ENCODE measurements around the gene IRS2. TPM values are rescaled to one million over a fixed set of nuclear protein-coding genes. Genes with fewer than 3 reads are reported as not detected.

The IRS2 gene
- total and polyA plus RNA-seq, 2 donors (not counting 3 experiments of a cell fraction or from before 2014, with no cell fraction given), result 1.6 to 4.4 TPM

GRCh38 chr13:109792416-109793059 is 6.2 kb upstream of the IRS2 start:
- BruUV-seq (replicated peaks), result no TSS peak
- FAIRE-seq (no peak), DNase-seq (ENCODE audit: low read depth, low spot score) (no peak)
- Histone ChIP-seq H3K27me3 (ENCODE audit: control insufficient read depth in 2 of 2, insufficient read depth in 2 of 2, low read length in 2 of 2) (peaks cover 30 to 70% of the 10 kb centered on the region in 2 experiments), H3K4me2 (ENCODE audit: insufficient read depth, low read length) (no peak overlapping the region), H3K36me3 (ENCODE audit: control insufficient read depth in 2 of 2, extremely low read depth in 1 of 2, insufficient read depth in 2 of 2, low read length in 2 of 2) (no peaks in the 10 kb centered on the region), H2AFZ (ENCODE audit: low read depth, low read length) (no peak overlapping the region), H3K9ac (replicated peaks; ENCODE audit: extremely low read depth, insufficient read depth, low read length) (no peak overlapping the region), H3K4me3 (replicated peaks in 1 of 3; ENCODE audit: insufficient read depth in 1 of 3, low read depth in 1 of 3, low read length in 3 of 3) (no peak overlapping the region), H4K20me1 (replicated peaks; ENCODE audit: control insufficient read depth, extremely low read depth, insufficient read depth, low read length) (no peaks in the 10 kb centered on the region), H3K9me3 (replicated peaks; ENCODE audit: control insufficient read depth, insufficient read depth, low read length) (no peaks in the 10 kb centered on the region), H3K79me2 (ENCODE audit: control insufficient read depth, insufficient read depth, low read length) (no peaks in the 10 kb centered on the region), H3K9me1 (replicated peaks; ENCODE audit: control insufficient read depth, extremely low read depth, insufficient read depth, low read length) (no peaks in the 10 kb centered on the region), H3K27ac (ENCODE audit: insufficient read depth, low read depth, low read length) (no peak overlapping the region), H3K4me1 (ENCODE audit: control insufficient read depth, extremely low read depth, insufficient read depth, low read length) (no peaks in the 10 kb centered on the region)
- ChIA-PET CTCF (no interaction called here), POLR2A (no interaction called here)
- dilution Hi-C loops (cut with MboI; ENCODE audit: extremely low pct_ligation_motif_present, low sequenced_read_pairs), result no loop called here
- intact Hi-C loops (cut with micrococcal nuclease), result no loop called here
- no peak for TF ChIP-seq CTCF (IDR thresholded peaks at IDR 0.05; ENCODE audit: extremely low read depth in 1 of 2, insufficient read depth in 1 of 2, low read depth in 1 of 2, low read length in 2 of 2)
- TF ChIP-seq POLR2A (IDR thresholded peaks at IDR 0.05; ENCODE audit: low read depth, low read length), result no peak
- TF ChIP-seq POLR2AphosphoS5 (IDR thresholded peaks at IDR 0.05; ENCODE audit: insufficient read depth, low read depth, low read length), result no peak
- no peak for TF ChIP-seq JUN (IDR thresholded peaks at IDR 0.05; ENCODE audit: borderline replicate concordance, insufficient read depth, insufficient read length, low read depth)
- TF ChIP-seq MYC (IDR thresholded peaks at IDR 0.05; ENCODE audit: low read depth, low read length), result no peak
- TF ChIP-seq MAX (IDR thresholded peaks at IDR 0.05; ENCODE audit: insufficient read depth, insufficient read length), result no peak
- TF ChIP-seq EZH2 (IDR thresholded peaks at IDR 0.05; ENCODE audit: borderline replicate concordance, low read depth, low read length, severe bottlenecking), result no peak
- TF ChIP-seq GATA2 (IDR thresholded peaks at IDR 0.05; ENCODE audit: insufficient read depth, insufficient read length, low read depth, low read length), result no peak
- no peak for TF ChIP-seq FOS (IDR thresholded peaks at IDR 0.05; ENCODE audit: borderline replicate concordance, insufficient read depth, low read length)
